Stomach (tissue), 4 donors: ENCODE data around the gene ZNF816.

ENCODE experiments used
- EP300 ChIP-seq: sonication (generic); formaldehyde crosslinking; IDR thresholded peaks from one replicate; pipeline ENCODE4 v1.6.1; 2017; ENCODE audit warnings: antibody characterized with exemption
- POLR2A ChIP-seq, 4 donors: fragments of 450-650 bp; IDR thresholded peaks; one replicate each; pipeline ENCODE4 v1.6.1; 2016; ENCODE audit warnings: antibody characterized with exemption in 4 of 4, control low read depth in 2 of 4, mild to moderate bottlenecking in 1 of 4, moderate library complexity in 1 of 4
- TF ChIP-seq, protein P1 (sequence below), 7 experiments: fragments of 450-650 bp in 4 of 7; fragments of 200-600 bp in 3 of 7; sonication (generic) in 3 of 7; IDR thresholded peaks; one replicate each; pipeline ENCODE4 v1.5.1; 2016 to 2019; ENCODE audit warnings: antibody characterized with exemption in 7 of 7, control low read depth in 2 of 7, mild to moderate bottlenecking in 1 of 7

DNA sequence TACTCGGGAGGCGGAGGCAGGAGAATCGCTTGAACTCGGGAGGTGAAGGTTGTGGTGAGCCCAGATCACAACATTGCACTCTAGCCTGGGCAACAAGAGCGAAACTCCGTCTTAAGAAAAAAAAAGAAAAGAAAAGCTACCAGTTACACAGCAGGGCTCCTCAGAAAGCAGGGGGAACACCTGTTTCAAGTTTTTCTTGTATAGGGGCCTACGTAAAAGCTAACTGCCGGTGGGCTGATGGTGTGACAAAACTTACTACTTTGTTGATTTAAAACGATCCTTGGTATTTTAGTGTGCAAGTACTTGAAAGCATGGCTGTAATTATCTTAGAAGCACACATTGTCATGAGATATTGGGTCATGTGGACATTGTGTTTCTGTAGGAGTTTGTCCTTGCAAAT is 35.3 kb upstream of the ZNF816 start:
- TF ChIP-seq, protein P1, sequence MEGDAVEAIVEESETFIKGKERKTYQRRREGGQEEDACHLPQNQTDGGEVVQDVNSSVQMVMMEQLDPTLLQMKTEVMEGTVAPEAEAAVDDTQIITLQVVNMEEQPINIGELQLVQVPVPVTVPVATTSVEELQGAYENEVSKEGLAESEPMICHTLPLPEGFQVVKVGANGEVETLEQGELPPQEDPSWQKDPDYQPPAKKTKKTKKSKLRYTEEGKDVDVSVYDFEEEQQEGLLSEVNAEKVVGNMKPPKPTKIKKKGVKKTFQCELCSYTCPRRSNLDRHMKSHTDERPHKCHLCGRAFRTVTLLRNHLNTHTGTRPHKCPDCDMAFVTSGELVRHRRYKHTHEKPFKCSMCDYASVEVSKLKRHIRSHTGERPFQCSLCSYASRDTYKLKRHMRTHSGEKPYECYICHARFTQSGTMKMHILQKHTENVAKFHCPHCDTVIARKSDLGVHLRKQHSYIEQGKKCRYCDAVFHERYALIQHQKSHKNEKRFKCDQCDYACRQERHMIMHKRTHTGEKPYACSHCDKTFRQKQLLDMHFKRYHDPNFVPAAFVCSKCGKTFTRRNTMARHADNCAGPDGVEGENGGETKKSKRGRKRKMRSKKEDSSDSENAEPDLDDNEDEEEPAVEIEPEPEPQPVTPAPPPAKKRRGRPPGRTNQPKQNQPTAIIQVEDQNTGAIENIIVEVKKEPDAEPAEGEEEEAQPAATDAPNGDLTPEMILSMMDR (IDR thresholded peaks at IDR 0.05), result no peak
- TF ChIP-seq EP300, result no peak
- TF ChIP-seq POLR2A (IDR thresholded peaks at IDR 0.05), result no peak
